Activated CD8-positive, alpha-beta T cell treated with anti-CD3 and anti-CD28 coated beads for 36 hours (primary cell): ENCODE measurements around the gene ST8SIA1. TPM values are rescaled to one million over a fixed set of nuclear protein-coding genes. Genes with fewer than 3 reads are reported as not detected.

Source experiments
- ATAC-seq: fragments of 200-7000 bp; cut with Tn5 transposase; one replicate; pipeline ENCODE4 v1.10.0; 2021; ENCODE audit warnings: mild to moderate bottlenecking, moderate library complexity
- CTCF ChIA-PET: fragments of 350-600 bp; sonication (Branson Sonifier 250); formaldehyde crosslinking; loops from one replicate; lab custom pipeline; 2021; ENCODE audit warnings: antibody characterized with exemption; lab: Charles Lee
- POLR2A ChIA-PET: fragments of 350-600 bp; sonication (Branson Sonifier 250); formaldehyde crosslinking; loops from one replicate; lab custom pipeline; 2021; ENCODE audit warnings: antibody characterized with exemption; lab: Charles Lee
- DNase-seq: peaks from one replicate; pipeline ENCODE4 v3.0.0-alpha.2; 2020
- H3K27ac Mint-ChIP-seq: one replicate; pipeline ENCODE4 v1.8.0; 2021; ENCODE audit warnings: mild to moderate bottlenecking, mixed read lengths
- H3K27me3 Mint-ChIP-seq: one replicate; pipeline ENCODE4 v1.8.0; 2021; ENCODE audit warnings: mixed read lengths
- H3K36me3 Mint-ChIP-seq: one replicate; pipeline ENCODE4 v1.8.0; 2021; ENCODE audit warnings: low read depth, mixed read lengths
- H3K4me1 Mint-ChIP-seq: one replicate; pipeline ENCODE4 v1.8.0; 2021; ENCODE audit warnings: low read depth, mixed read lengths
- H3K4me3 Mint-ChIP-seq: one replicate; pipeline ENCODE4 v1.8.0; 2021; ENCODE audit warnings: mild to moderate bottlenecking, moderate library complexity, mixed read lengths
- H3K9me3 Mint-ChIP-seq: one replicate; pipeline ENCODE4 v1.8.0; 2021; ENCODE audit warnings: mixed read lengths
- intact Hi-C: fragments of 100-400 bp; cut with micrococcal nuclease; formaldehyde crosslinking; loops from one replicate; pipeline ENCODE4 v1.10.0; 2022
- total RNA-seq, 2 experiments: library from RNA; stranded (reverse); gene quantifications; one replicate each; pipeline ENCODE4 v1.2.3, GENCODE V29; 2021
- TF ChIP-seq, protein P1 (sequence below): fragments of 200-600 bp; IDR thresholded peaks from one replicate; pipeline ENCODE4 v1.8.0; 2022; ENCODE audit warnings: antibody characterized with exemption, mild to moderate bottlenecking

The ST8SIA1 gene
- total RNA-seq, 2 experiments from 2014 or later, result 1.5 to 2.5 TPM

DNA sequence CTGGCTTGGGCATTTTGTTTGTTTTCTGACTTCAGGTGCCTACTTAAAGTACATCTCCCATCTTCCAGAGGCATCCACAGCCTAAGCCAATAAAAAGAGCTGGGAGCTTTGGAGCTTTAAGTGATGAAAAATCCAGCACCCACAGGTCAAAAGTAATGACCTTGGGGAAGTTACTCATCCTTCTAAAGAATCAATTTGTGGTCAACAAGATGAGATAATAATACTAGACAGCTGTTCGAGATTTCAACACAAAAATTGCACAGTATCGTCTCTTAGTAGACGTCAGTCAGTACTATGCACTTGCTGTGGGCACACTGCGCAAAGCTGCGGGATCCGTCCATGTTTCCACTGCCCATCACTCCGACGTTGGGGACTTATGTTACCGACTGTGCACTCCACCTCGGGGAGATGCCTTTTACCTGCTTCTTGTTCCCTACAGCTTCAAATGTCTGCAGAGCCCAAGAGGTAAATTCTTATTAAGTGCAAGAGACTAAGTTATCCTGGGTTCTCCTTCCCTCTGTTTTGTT is 1.3 kb downstream of the ST8SIA1 start:
- Mint-ChIP-seq H3K9me3 (no peaks in the 10 kb centered on the region), H3K4me1 (peaks cover 16% of the 10 kb centered on the region), H3K27ac (no peak overlapping the region), H3K4me3 (peak overlapping the region; percentile 84), H3K27me3 (peaks cover 41% of the 10 kb centered on the region), H3K36me3 (no peaks in the 10 kb centered on the region)
- ATAC-seq (no peak), DNase-seq (no peak)
- ChIA-PET CTCF (interaction anchor here (1.9 kb wide), 1 partner anchor 14 kb away, joined by 4 read pairs; no protein-coding TSS in a partner anchor), POLR2A (no interaction called here)
- TF ChIP-seq, protein P1, sequence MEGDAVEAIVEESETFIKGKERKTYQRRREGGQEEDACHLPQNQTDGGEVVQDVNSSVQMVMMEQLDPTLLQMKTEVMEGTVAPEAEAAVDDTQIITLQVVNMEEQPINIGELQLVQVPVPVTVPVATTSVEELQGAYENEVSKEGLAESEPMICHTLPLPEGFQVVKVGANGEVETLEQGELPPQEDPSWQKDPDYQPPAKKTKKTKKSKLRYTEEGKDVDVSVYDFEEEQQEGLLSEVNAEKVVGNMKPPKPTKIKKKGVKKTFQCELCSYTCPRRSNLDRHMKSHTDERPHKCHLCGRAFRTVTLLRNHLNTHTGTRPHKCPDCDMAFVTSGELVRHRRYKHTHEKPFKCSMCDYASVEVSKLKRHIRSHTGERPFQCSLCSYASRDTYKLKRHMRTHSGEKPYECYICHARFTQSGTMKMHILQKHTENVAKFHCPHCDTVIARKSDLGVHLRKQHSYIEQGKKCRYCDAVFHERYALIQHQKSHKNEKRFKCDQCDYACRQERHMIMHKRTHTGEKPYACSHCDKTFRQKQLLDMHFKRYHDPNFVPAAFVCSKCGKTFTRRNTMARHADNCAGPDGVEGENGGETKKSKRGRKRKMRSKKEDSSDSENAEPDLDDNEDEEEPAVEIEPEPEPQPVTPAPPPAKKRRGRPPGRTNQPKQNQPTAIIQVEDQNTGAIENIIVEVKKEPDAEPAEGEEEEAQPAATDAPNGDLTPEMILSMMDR, result no peak
- intact Hi-C loops, result loop anchor here (10.0 kb wide), 1 partner anchor 628 kb away; no protein-coding TSS in a partner anchor

DNA sequence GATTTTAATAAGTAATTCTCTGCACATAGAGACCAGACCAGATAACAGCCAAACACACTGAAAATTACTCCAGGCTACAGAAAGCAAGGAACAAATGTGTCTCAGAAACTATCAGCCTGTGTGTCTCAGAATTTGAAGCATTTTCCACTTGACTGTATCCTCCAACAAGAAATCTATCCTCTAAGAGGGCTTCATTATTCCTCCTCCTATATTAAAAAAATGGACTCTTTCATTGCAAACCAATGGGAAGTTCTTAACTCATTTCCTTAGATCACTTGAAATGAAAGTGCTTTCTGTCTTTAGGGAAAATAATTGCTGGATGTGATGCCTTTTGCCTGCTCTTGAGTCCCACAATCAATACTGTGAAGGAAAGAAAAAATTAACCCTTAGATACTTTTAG is 2.3 kb downstream of the ST8SIA1 start:
- no peak for ATAC-seq
- peaks cover 39% of the 10 kb centered on the region for H3K27me3 Mint-ChIP-seq
- H3K9me3 Mint-ChIP-seq, result no peaks in the 10 kb centered on the region
- ChIA-PET POLR2A (no interaction called here), CTCF (interaction anchor here (1.9 kb wide), 1 partner anchor 13 kb away, joined by 4 read pairs; no protein-coding TSS in a partner anchor)
- TF ChIP-seq, protein P1, result no peak
- H3K4me3 Mint-ChIP-seq, result peak overlapping the region; percentile 84
- DNase-seq, result no peak
- peak overlapping the region; percentile 8 for H3K27ac Mint-ChIP-seq
- intact Hi-C loops, result loop anchor here (10.0 kb wide), 1 partner anchor 627 kb away; no protein-coding TSS in a partner anchor
- peaks cover 16% of the 10 kb centered on the region for H3K4me1 Mint-ChIP-seq
- no peaks in the 10 kb centered on the region for H3K36me3 Mint-ChIP-seq

DNA sequence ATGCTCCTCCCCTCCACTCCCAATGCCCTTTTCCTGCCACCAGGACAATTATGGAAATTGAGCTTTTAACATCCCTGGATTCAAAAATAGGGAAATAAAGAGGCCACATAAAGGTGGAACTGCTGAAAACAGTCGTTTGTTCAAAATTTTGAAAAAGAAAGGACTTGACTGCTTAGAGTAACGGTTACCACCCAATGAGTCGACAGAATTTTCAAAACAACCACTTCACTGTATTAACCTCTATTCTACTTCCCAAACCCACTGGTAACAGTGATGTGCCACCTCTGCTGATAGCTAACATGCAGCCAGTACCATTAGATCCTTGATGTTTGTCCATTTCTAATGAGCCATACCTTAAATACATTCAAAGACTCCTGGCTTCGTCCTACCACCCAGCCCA is 4.9 kb downstream of the ST8SIA1 start:
- H3K4me3 Mint-ChIP-seq, result no peak overlapping the region
- peaks cover 19% of the 10 kb centered on the region for H3K27me3 Mint-ChIP-seq
- TF ChIP-seq, protein P1, result no peak
- intact Hi-C loops, result loop anchor here (10.0 kb wide), 1 partner anchor 625 kb away; no protein-coding TSS in a partner anchor
- DNase-seq (no peak), ATAC-seq (no peak)
- CTCF ChIA-PET, result interaction anchor here (0.9 kb wide), 1 partner anchor 124 kb away, joined by 3 read pairs; no protein-coding TSS in a partner anchor
- POLR2A ChIA-PET, result interaction anchor here (0.6 to 0.7 kb wide), 2 partner anchors 16 to 57 kb away, joined by 3 read pairs; no protein-coding TSS in a partner anchor
- no peak overlapping the region for H3K27ac Mint-ChIP-seq
- H3K36me3 Mint-ChIP-seq, result no peaks in the 10 kb centered on the region
- no peaks in the 10 kb centered on the region for H3K9me3 Mint-ChIP-seq
- H3K4me1 Mint-ChIP-seq, result peaks cover 13% of the 10 kb centered on the region

DNA sequence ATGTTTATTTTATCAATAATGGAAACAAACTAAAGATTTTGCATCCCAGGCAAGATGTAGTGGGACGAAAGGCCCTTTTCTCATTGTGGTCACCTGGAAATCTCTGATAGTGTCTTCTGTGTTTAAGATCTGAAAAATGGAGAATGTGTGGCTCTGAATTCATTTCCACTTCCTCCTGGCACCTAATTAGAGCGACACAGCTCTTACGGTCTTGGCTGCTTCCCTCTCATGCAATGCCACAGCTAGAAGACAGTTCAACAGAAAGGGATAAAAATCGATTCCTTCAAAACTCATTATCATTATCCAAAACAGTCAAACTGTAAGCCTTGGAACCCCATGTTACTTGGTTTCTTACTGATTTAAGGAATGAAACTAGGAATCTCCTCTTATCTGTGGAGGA is 9.3 kb downstream of the ST8SIA1 start:
- ChIA-PET CTCF (interaction anchor here (1.1 kb wide), 1 partner anchor 9 kb away, joined by 3 read pairs; no protein-coding TSS in a partner anchor), POLR2A (no interaction called here)
- ATAC-seq, result no peak
- Mint-ChIP-seq H3K4me3 (no peak overlapping the region), H3K27ac (no peak overlapping the region), H3K9me3 (no peaks in the 10 kb centered on the region), H3K27me3 (peaks cover 3% of the 10 kb centered on the region), H3K4me1 (peaks cover 8% of the 10 kb centered on the region), H3K36me3 (no peaks in the 10 kb centered on the region)
- intact Hi-C loops, result no loop called here
- no peak for DNase-seq
- TF ChIP-seq, protein P1, result no peak

DNA sequence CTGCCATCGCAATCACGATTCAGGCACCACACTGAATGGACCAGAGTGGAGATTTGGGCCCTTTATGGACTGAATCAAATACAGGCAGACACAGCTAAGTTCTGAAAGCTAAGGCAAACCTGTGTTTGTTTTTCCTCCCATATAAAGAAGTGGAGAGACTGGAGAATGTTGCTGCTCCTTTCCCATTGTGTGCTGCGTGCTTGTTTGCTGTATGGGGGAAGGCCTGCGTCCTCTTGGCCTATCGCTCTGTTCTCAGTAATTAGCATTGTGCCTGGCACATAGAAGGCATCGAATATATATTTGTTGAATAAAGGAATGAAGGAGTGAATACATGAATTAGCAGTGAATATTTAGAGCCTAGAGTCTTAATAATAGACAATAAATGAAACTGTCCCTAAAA is 12.4 kb downstream of the ST8SIA1 start:
- Mint-ChIP-seq H3K9me3 (no peaks in the 10 kb centered on the region), H3K4me1 (peaks cover 6% of the 10 kb centered on the region), H3K27me3 (no peaks in the 10 kb centered on the region), H3K27ac (peak overlapping the region; percentile 9), H3K36me3 (no peaks in the 10 kb centered on the region), H3K4me3 (no peak overlapping the region)
- TF ChIP-seq, protein P1, result no peak
- DNase-seq, result no peak
- no peak for ATAC-seq
- ChIA-PET POLR2A (interaction anchor here (1.5 kb wide), 1 partner anchor 12 kb away, joined by 3 read pairs; the partner anchor contains the start of gene ST8SIA1), CTCF (interaction anchor here (0.9 kb wide), 1 partner anchor 8 kb away, joined by 3 read pairs; no protein-coding TSS in a partner anchor)
- intact Hi-C loops, result no loop called here
